HEK293 (cell line): Measurements from ENCODE around the gene LRRC7.

Experiments
- ZNF274 ChIP-seq, 2 experiments: fragments of 200-500 bp in 1 of 2; fragments of 450-650 bp in 1 of 2; sonication (Bioruptor generic) in 1 of 2; formaldehyde crosslinking in 1 of 2; IDR thresholded peaks; 2 replicates each; pipeline versions ENCODE4 v1.5.1 to v1.6.1; 2014 to 2016; ENCODE audit warnings: borderline replicate concordance in 1 of 2, inconsistent platforms in 1 of 2, low read length in 1 of 2, missing biosample characterization in 1 of 2, missing genetic modification characterization in 1 of 2
- ZNF747 ChIP-seq: fragments of 450-650 bp; formaldehyde crosslinking; IDR thresholded peaks from 2 replicates; pipeline ENCODE4 v1.5.1; 2016; ENCODE audit warnings: missing biosample characterization, missing genetic modification characterization
- ZNF792 ChIP-seq: fragments of 450-650 bp; formaldehyde crosslinking; IDR thresholded peaks from 2 replicates; pipeline ENCODE4 v1.5.1; 2016; ENCODE audit warnings: missing biosample characterization, missing genetic modification characterization
- TF ChIP-seq, protein P1 (sequence below): fragments of 450-650 bp; formaldehyde crosslinking; IDR thresholded peaks from 2 replicates; pipeline ENCODE4 v1.5.1; 2016; ENCODE audit warnings: missing biosample characterization, missing genetic modification characterization

DNA sequence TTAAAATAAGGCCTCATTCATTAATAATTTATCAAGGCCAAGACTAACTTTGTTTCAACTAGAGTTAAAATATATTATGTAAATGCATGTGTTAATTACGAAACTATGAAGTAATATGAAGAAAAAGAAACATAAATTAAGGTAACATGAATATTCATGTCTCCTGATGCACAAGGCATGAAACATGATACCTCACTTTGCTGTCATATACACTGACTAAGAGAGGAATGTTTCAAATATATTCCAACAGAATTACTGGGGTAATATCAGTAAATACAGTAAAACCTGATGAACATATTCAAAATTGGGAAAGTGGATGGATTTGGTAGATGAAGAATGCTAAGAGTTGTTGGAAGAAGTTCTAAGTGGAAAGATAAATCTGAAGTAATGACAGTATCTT lies 274.6 kb downstream of the LRRC7 start:
- TF ChIP-seq ZNF792 (tag by site-specific recombination) (no peak), ZNF747 (tag by site-specific recombination) (no peak), ZNF274 (IDR thresholded peaks at IDR 0.05; ENCODE audit: low read length) (no peak), ZNF274 (tag by site-specific recombination; IDR thresholded peaks at IDR 0.05; ENCODE audit: borderline replicate concordance) (no peak)
- TF ChIP-seq, protein P1, sequence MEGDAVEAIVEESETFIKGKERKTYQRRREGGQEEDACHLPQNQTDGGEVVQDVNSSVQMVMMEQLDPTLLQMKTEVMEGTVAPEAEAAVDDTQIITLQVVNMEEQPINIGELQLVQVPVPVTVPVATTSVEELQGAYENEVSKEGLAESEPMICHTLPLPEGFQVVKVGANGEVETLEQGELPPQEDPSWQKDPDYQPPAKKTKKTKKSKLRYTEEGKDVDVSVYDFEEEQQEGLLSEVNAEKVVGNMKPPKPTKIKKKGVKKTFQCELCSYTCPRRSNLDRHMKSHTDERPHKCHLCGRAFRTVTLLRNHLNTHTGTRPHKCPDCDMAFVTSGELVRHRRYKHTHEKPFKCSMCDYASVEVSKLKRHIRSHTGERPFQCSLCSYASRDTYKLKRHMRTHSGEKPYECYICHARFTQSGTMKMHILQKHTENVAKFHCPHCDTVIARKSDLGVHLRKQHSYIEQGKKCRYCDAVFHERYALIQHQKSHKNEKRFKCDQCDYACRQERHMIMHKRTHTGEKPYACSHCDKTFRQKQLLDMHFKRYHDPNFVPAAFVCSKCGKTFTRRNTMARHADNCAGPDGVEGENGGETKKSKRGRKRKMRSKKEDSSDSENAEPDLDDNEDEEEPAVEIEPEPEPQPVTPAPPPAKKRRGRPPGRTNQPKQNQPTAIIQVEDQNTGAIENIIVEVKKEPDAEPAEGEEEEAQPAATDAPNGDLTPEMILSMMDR = no peak
